Stimulated activated CD4-positive, alpha-beta T cell treated with anti-CD3 and anti-CD28 coated beads, Interleukin-4, amount 100 ng/mL, for 48 hours (primary cell): ENCODE data around the gene TRIM33.
A peak's percentile ranks its signal among the peaks of the same experiment; 100 is the strongest.

Experiments
- DNase-seq, 2 donors: peaks; one replicate each; pipeline ENCODE4 v3.0.0-alpha.2; 2020; ENCODE audit warnings: low read depth in 2 of 2

Gene TRIM33

GRCh38 chr1:114511032-114511785, at the start of gene TRIM33:
TSS of gene TRIM33 (minus strand) at chr1:114511203. CDS start at chr1:114511076, 127 bp downstream.
- DNase-seq, result peak; percentile 83 to 86

- DNase-seq, result no peak
Measured at GRCh38 chr1:114559356-114559755, 48.4 kb upstream of the TRIM33 start.

DNA sequence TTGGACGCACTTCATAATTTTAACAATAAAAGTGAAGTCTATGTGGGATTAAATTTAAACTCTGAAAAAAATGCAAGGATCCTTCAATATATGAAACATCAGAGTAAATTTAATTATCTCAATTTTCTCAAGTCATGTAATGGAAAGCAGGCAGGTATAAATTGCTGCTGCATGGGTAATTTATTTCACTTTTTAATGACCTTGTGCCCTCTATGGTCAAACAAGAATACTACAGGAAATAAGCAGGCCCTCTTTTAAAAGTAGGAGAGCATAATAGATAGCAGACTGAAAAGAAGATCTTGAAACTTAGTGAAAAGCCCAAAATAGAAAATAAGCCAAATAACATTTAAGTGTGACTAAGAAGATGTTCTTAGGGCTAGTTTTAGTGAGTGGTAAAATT, 47.5 kb upstream of the TRIM33 start:
- no peak for DNase-seq

DNA sequence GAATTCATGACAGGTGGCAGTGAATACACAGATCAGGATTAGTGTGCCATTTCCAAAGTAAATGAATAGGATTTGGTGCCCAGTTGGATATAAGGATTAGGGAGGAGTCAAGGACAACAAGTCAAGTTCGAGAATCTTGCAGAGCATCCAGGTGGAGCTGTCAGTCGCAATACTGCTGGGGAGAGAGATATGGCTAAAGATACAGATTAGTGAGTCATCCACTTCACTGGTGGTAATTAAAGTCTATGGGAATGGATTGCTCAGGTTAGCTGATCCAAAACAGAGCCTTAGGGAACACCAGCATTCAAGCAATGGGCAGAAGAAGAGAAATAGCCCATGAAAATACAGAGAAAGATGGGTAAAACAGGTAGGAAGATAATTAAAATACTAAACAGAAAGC, 43.6 kb upstream of the TRIM33 start:
- no peak for DNase-seq

GRCh38 chr1:114552106-114552639, 41.2 kb upstream of the TRIM33 start:
- no peak for DNase-seq

- DNase-seq, result no peak
Measured at GRCh38 chr1:114551400-114551799, 40.4 kb upstream of the TRIM33 start.

DNA sequence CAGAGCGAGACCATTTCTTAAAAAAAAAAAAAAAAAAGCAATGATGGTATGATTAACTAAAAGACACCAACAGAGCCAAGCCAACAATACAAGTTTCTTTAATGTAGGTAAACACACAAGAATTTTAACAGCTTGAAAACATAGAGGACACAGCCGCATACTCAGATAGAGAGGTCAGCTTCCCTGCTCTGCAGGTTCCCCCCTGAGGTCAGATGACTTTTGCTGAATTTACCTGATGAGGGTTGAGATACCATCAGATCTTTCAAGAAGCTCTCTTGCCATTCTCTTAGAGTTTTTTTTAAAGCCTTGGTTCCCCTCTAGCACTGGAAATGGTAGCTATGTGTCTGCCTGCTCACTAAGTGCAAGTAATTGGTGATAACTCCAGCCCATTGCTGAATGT, 39.3 kb upstream of the TRIM33 start:
- DNase-seq, result no peak

DNA sequence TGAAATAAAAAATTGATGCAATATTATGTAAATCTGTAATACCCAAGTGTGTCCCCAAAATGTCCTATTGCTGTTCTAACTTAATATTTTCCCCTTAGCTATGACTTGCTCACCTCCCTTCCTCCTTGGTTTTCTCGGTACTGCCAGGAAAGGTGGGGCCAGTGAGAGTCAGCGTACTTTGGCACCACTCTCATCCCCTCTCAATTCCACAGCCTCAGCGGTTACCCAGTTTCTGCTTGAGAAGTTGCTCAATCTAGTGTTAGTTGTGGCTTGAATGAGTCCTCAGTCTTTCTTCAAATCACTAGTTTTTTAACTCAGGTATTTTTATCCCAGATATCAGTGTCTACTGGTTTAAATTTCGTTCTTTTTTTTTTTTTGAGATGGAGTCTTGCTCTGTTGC, 38.1 kb upstream of the TRIM33 start:
- no peak for DNase-seq

DNA sequence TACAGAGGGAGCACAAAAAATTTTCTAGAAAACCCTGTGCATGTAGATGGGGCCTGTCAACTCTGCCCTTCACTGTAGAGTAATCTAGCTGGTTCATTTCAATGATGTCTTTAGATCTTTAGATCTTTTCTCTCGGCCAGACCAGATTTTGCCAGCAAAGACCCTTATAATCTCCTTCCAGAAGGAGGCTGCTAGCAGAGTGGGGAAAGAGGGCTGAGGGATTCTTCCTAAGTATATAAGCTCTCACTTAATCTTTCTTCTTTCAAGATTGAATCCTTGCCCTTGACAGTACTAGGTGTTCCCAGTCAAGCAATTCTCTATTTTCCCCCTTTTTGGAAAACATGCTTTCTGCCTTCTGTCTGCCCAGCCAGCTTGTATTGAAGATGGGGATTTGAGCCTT, 36.1 kb upstream of the TRIM33 start:
- no peak for DNase-seq

DNA sequence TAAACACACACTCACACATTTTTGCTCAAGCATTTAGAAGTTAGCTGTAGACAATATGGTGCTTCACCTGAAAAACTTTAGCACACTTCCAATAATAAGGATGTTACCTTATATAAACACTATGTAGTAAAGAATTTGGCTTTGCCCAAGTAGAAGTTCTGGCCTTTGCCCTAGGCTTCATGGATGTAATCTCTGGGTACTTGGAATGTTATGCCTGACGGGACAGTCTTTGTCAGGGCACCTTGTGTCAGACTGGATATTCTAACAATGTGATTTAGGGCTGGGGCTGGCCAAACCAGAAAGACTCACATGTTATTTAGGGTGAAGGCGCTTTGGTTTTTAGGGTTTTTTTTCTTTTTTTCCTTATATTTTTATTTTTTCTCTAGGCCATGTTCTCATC, 34.8 kb upstream of the TRIM33 start:
- no peak for DNase-seq

- no peak for DNase-seq
Measured at GRCh38 chr1:114545315-114545714, 34.3 kb upstream of the TRIM33 start.

DNA sequence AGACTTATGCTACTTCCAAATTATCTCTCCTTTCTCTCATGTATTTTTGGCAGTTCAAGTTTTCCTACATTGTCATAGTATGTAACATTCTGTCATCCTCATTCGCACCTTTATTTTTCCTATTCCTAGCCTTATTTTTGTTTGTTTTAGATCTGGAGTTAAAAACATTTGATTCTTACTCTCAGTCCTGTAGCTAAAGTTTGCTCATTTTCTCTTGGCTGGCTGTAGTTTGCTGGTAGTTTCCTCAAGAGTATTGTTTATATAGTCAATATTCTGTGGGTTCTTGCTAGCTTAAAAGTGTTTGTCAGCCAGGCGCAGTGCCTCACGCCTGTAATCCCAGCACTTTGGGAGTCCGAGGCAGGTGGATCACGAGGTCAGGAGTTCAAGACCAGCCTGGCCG, 29.8 kb upstream of the TRIM33 start:
- DNase-seq, result no peak

- no peak for DNase-seq
Measured at GRCh38 chr1:114540272-114540671, 29.3 kb upstream of the TRIM33 start.

GRCh38 chr1:114536043-114536442, 25.0 kb upstream of the TRIM33 start:
- no peak for DNase-seq

DNA sequence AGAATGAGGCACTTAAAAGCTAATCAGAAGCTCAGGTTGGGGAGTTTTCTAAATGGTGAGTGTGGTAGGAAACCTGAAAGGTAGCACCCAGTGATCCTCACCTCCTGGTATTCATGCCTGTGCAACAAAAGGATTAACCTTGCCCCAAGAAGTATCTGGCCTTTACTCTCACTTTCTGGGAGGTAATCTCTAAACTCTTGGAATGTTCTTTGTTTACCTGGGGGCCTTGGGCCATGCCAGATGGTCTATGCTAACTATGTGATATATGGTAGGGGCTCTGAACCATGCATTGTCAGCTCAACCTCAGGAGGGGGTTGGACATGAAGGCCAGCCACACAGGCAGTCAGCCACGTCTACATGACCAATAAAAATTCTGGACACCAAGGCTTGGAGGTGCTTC, 24.4 kb upstream of the TRIM33 start:
- DNase-seq, result no peak

DNA sequence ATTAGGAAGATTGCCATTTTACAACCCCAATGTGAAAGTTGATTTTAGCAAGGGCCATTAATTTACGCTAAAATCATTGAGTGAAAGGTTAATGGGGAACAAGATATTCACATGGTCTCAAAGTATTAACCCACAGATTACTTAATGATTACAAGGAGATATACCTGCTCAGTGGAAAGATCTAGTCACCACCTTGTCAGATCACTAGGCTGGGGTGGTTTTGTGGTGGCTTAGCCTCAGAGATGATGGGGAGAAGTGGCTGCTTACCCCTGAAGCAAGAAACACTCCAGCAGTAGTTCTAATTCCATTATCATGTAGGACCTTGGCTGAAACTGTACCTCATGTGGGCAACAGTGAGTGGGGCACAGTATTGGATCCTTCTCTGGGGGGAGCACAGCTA, 20.1 kb upstream of the TRIM33 start:
- DNase-seq, result no peak

DNA sequence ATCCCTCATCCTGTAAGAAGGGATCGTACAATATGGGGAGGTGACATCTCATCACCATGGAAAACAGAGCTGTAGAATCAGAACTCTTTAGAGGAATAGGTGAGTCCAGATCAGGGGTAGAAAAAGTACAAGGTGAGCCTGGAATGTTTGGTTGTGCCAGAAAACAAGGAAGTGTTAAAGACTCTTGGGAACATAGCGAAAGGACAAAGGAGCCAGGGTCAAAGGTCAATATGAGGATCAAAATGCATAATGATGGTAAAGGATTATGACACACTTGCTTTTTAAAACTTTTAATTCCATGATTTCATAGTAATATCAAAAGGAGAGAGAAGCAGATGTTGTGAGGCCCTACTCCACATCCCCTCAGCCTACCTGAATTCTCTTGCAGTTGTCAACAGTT, 19.2 kb upstream of the TRIM33 start:
- no peak for DNase-seq

GRCh38 chr1:114524944-114525343, 13.9 kb upstream of the TRIM33 start:
- no peak for DNase-seq

DNA sequence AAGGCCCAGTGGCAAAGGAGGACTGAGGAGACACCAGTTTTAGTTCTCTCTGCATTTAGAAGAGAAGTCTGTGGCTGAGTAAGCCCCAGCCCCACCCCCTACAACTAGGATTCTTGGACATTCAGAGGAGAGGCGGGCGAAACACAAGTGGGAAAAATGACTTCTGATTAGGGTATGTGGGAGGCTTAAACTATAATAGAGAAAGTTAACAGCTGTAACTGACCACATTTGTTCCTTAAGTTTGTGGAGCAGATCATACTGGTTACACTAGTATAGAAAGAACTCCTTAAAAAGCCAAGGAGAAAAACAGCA, 11.2 kb upstream of the TRIM33 start:
- DNase-seq, result no peak

- no peak for DNase-seq
Measured at GRCh38 chr1:114521396-114522263, 10.6 kb upstream of the TRIM33 start.

DNA sequence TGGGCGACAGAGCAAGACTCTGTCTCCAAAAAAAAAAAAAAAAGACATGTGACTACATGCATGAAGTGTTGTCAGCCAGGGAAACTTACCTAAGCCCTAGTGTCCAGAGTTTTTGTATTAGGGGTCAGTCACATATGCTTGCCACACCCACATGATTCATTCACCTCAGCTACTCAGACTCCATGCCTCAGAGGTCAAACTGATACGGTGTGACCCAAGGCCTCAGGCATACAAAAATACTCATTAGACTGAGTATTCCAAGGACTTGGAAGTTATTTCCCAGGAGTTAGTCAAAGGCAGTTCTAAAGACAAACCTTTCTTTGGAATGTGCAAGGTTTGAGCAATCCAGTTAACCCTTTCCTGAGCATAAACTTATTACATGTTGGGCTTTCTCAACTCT, 6.3 kb upstream of the TRIM33 start:
- DNase-seq, result no peak

- no peak for DNase-seq
Measured at GRCh38 chr1:114512595-114513280, 1.7 kb upstream of the TRIM33 start.
